Thyroid gland (tissue), 4 donors: ENCODE data around the gene LMNTD2. TPM values are rescaled to one million over a fixed set of nuclear protein-coding genes. Genes with fewer than 3 reads are reported as not detected.

Experiments
- DNase-seq, 2 donors: peaks; one replicate each; pipeline ENCODE4 v3.0.0-alpha.2; 2019
- H3K27ac ChIP-seq, 3 donors: fragments of 200-600 bp; sonication (generic); 1 replicate in 2 of 3; 2 replicates in 1 of 3; pipeline ENCODE4 v1.5.1; 2016 to 2019; ENCODE audit warnings: mild to moderate bottlenecking in 1 of 3, moderate library complexity in 1 of 3
- H3K27me3 ChIP-seq: fragments of 200-600 bp; sonication (generic); one replicate; pipeline ENCODE4 v1.5.1; 2019
- H3K36me3 ChIP-seq, 2 donors: fragments of 200-600 bp; sonication (generic); one replicate each; pipeline ENCODE4 v1.5.1; 2016 to 2019
- H3K4me1 ChIP-seq, 2 donors: fragments of 200-600 bp; sonication (generic); one replicate each; pipeline ENCODE4 v1.5.1; 2017 to 2019
- H3K4me3 ChIP-seq, 3 donors: fragments of 200-600 bp; sonication (generic); replicated peaks in 1 of 3; 1 replicate in 2 of 3; 2 replicates in 1 of 3; pipeline ENCODE4 v1.5.1; 2016; ENCODE audit warnings: mild to moderate bottlenecking in 1 of 3
- H3K9me3 ChIP-seq: fragments of 200-600 bp; sonication (generic); one replicate; pipeline ENCODE4 v1.5.1; 2017
- POLR2A ChIP-seq, 2 donors: fragments of 450-650 bp; IDR thresholded peaks; one replicate each; pipeline ENCODE4 v1.6.1; 2017; ENCODE audit warnings: antibody characterized with exemption in 2 of 2, mild to moderate bottlenecking in 2 of 2, moderate library complexity in 1 of 2
- WGBS, 2 donors: methylation state at CpG; one replicate each; pipeline ENCODE4 v1.1.5; 2017; 5-methylcytosine and 5-hydroxymethylcytosine counted together
- intact Hi-C: fragments of 100-400 bp; cut with DNase I; formaldehyde crosslinking; loops from one replicate; pipeline ENCODE4 v1.15.1; 2023
- total RNA-seq, 4 donors: library from RNA; depleted of rRNA; stranded (reverse); fragments of >200 nt; gene quantifications; one replicate each; pipeline ENCODE4 v1.2.3, GENCODE V29; 2016
- TF ChIP-seq, protein P1 (sequence below), 6 experiments: fragments of 200-600 bp in 3 of 6; fragments of 450-650 bp in 3 of 6; sonication (generic) in 3 of 6; IDR thresholded peaks; one replicate each; pipeline ENCODE4 v1.5.1; 2016 to 2019; ENCODE audit warnings: antibody characterized with exemption in 6 of 6, mild to moderate bottlenecking in 2 of 6, inconsistent platforms in 1 of 6, moderate library complexity in 1 of 6

The LMNTD2 gene
- total RNA-seq, 4 donors from 2014 or later: 4.2 to 8.8 (median 6.6) TPM

DNA sequence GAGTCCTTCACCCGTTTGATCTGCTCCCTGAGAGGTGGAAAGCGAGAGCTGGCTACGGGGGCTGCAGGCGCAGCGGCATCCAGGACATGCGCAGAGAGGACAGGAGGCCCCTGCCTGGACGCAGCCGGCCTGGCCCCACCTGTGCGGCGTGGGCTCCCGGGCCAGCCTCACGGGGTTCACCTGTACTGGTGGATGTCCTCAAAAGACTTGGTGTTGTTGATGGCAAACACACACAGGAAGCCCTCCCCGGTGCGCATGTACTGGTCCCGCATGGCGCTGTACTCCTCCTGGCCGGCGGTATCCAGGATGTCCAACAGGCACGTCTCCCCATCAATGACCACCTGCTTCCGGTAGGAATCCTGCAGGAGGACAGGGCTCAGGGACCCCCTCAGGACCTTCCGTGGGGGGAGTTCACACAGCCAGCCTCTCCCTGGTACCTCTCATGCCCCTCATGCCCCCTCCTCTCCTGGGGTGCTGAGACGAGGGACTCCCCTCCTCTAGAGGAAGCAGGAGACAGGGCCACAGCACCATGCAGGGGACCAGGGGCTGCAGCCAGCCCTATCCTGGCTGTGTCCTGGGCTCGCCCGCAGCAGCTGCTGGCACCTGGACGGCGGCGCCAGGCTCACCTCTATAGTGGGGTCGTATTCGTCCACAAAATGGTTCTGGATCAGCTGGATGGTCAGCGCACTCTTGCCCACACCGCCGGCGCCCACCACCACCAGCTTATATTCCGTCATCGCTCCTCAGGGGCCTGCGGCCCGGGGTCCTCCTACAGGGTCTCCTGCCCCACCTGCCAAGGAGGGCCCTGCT lies 26.7 kb downstream of the LMNTD2 start:
- no peak overlapping the region for H3K27ac ChIP-seq
- peak overlapping the region in 1 of 3 donors; percentile 81 for H3K4me3 ChIP-seq
- H3K4me1 ChIP-seq: peaks cover 18 to 37% of the 10 kb centered on the region in 2 donors
- WGBS, 2 donors: 91 to 96% methylated on average over 9 to 33 of the region's 37 CpGs
- DNase-seq: no peak
- H3K27me3 ChIP-seq: no peaks in the 10 kb centered on the region
- TF ChIP-seq POLR2A (IDR thresholded peaks at IDR 0.05): no peak
- TF ChIP-seq, protein P1, sequence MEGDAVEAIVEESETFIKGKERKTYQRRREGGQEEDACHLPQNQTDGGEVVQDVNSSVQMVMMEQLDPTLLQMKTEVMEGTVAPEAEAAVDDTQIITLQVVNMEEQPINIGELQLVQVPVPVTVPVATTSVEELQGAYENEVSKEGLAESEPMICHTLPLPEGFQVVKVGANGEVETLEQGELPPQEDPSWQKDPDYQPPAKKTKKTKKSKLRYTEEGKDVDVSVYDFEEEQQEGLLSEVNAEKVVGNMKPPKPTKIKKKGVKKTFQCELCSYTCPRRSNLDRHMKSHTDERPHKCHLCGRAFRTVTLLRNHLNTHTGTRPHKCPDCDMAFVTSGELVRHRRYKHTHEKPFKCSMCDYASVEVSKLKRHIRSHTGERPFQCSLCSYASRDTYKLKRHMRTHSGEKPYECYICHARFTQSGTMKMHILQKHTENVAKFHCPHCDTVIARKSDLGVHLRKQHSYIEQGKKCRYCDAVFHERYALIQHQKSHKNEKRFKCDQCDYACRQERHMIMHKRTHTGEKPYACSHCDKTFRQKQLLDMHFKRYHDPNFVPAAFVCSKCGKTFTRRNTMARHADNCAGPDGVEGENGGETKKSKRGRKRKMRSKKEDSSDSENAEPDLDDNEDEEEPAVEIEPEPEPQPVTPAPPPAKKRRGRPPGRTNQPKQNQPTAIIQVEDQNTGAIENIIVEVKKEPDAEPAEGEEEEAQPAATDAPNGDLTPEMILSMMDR (IDR thresholded peaks at IDR 0.05): no peak
- intact Hi-C loops: no loop called here
- no peaks in the 10 kb centered on the region for H3K9me3 ChIP-seq
- peaks cover 17 to 20% of the 10 kb centered on the region in 2 donors for H3K36me3 ChIP-seq

DNA sequence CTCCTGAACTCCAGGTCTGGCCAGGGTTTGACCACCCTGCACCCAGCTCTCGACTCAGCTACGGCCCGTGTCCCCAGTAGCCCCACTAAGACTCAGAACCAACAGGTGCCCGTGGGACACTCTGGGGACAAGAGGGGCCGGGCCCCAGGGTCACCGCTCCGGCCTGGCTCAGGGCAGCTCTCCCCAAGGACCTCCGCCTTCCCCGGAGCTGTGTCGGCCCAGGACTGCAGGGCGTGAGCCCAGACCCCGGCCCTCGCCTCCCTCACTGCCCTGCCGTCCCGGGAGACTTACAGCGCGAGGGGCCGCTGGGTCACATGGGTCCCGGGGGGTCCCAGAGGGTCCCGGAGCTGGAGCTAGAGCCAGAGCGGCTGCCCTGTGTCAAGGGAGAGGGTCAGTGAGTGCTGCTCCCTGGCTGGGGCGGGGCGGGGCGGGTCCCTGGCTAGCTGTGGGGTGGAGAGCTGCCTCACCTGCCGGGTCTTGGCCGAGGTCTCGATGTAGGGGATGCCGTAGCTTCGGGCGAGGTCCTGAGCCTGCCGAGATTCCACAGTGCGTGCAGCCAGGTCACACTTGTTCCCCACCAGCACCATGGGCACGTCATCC lies 27.5 kb downstream of the LMNTD2 start:
- no peak for DNase-seq
- WGBS, 2 donors: 95 to 98% methylated on average over 11 to 23 of the region's 33 CpGs
- H3K4me3 ChIP-seq: no peak overlapping the region

DNA sequence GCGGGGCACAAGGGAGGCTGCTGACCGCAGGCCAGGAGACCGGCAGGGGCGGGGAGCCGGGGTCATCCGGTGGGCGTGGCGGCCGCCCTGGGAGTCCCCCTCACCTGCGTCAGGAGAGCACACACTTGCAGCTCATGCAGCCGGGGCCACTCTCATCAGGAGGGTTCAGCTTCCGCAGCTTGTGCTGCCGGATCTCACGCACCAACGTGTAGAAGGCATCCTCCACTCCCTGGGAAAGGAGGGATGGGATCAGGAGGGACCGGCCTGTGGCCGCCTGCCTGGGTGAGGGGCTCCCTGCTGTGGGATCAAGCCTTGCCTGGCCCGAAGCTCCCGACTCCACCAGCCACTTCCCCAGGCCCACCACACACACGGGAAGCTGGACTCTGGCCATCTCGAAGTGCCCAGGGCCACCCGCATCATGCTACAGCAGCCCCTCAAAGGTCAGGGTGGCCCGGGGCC lies 28.0 kb downstream of the LMNTD2 start:
- intact Hi-C loops: no loop called here
- WGBS, 2 donors: 84 to 87% methylated on average over 17 to 19 of the region's 23 CpGs
- no peak for DNase-seq

More for the DNA sequence above, 27.5 kb downstream of the LMNTD2 start:
- intact Hi-C loops: no loop called here
- H3K4me1 ChIP-seq: peaks cover 18 to 37% of the 10 kb centered on the region in 2 donors
- no peaks in the 10 kb centered on the region for H3K9me3 ChIP-seq
- TF ChIP-seq, protein P1 (IDR thresholded peaks at IDR 0.05): no peak
- no peak for TF ChIP-seq POLR2A (IDR thresholded peaks at IDR 0.05)
- no peak overlapping the region for H3K27ac ChIP-seq
- H3K36me3 ChIP-seq: peaks cover 17 to 20% of the 10 kb centered on the region in 2 donors
- no peaks in the 10 kb centered on the region for H3K27me3 ChIP-seq

DNA sequence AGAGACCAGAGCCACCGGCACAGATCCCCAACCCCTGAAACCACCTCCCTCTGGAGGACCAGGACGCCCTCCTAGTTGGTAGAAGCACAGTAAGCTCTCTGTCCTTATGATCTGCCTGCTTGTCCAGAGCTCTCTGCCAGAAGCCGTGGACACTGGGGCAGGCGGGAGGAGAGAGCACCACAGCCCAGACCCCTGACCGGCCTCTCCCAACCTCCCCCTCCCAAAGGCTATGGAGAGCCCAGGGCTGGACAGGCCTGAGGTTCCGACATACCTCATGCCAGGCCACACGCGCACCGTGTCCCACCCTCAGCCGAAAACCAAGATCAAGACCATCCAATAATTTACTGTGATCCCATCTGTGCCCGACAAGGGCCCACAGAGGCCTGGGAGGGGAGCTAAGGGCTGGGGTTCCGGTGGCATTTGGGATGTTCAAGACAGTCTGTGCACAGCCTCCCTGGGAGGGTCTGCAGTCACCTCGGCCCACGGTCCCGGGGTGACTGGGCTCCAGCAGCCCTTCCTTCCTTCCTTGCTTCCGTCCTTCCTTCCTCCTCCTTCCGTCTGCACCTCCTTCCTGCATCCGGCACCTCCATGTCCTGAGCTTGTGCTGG lies 28.5 kb downstream of the LMNTD2 start:
- WGBS, 2 donors: 80 to 90% methylated on average over 13 to 16 of the region's 18 CpGs
- no peak for DNase-seq
- Histone ChIP-seq H3K27ac (no peak overlapping the region), H3K4me3 (no peak overlapping the region), H3K27me3 (no peaks in the 10 kb centered on the region), H3K4me1 (peaks cover 17 to 27% of the 10 kb centered on the region in 2 donors), H3K9me3 (no peaks in the 10 kb centered on the region), H3K36me3 (peaks cover 17 to 20% of the 10 kb centered on the region in 2 donors)
- intact Hi-C loops: no loop called here
- no peak for TF ChIP-seq POLR2A (IDR thresholded peaks at IDR 0.05)
- TF ChIP-seq, protein P1 (IDR thresholded peaks at IDR 0.05): no peak

More for the DNA sequence above, 28.0 kb downstream of the LMNTD2 start:
- H3K27ac ChIP-seq: no peak overlapping the region
- no peaks in the 10 kb centered on the region for H3K9me3 ChIP-seq
- H3K27me3 ChIP-seq: no peaks in the 10 kb centered on the region
- H3K36me3 ChIP-seq: peaks cover 17 to 20% of the 10 kb centered on the region in 2 donors
- H3K4me3 ChIP-seq: no peak overlapping the region
- TF ChIP-seq, protein P1 (IDR thresholded peaks at IDR 0.05): no peak
- no peak for TF ChIP-seq POLR2A (IDR thresholded peaks at IDR 0.05)
- H3K4me1 ChIP-seq: peaks cover 18 to 33% of the 10 kb centered on the region in 2 donors
